Amniotic stem cell (primary cell): Measurements from ENCODE around the gene CCSER2.

Experiments used
- DNase-seq: peaks from one replicate; lab custom pipeline; 2025; lab: John Stamatoyannopoulos, UW

The CCSER2 gene

GRCh38 chr10:84549368-84550165 is 221.2 kb downstream of the CCSER2 start:
- DNase-seq = no peak

- no peak for DNase-seq
Measured at GRCh38 chr10:84550756-84551436, 222.5 kb downstream of the CCSER2 start.

GRCh38 chr10:84551437-84552120 is 223.2 kb downstream of the CCSER2 start:
- DNase-seq = no peak

- DNase-seq = no peak
Measured at GRCh38 chr10:84552478-84552877, 224.1 kb downstream of the CCSER2 start.

- DNase-seq = no peak
Measured at GRCh38 chr10:84562592-84562991, 234.2 kb downstream of the CCSER2 start.

GRCh38 chr10:84563355-84563754 is 235.0 kb downstream of the CCSER2 start:
- no peak for DNase-seq

GRCh38 chr10:84563868-84564267 is 235.5 kb downstream of the CCSER2 start:
- DNase-seq = no peak

- DNase-seq = no peak
Measured at GRCh38 chr10:84565881-84566582, 237.6 kb downstream of the CCSER2 start.

GRCh38 chr10:84567133-84567532 is 238.7 kb downstream of the CCSER2 start:
- no peak for DNase-seq
